ENCODE measurements around the gene KIFBP. TPM values are rescaled to one million over a fixed set of nuclear protein-coding genes. Genes with fewer than 3 reads are reported as not detected.

The KIFBP gene
- total and polyA plus RNA-seq, 2 of the 13 experiments (the other 11 are each of a cell fraction or from before 2014, with no cell fraction given) = 13.0 to 21.9 TPM

- TF ChIP-seq, protein P1, sequence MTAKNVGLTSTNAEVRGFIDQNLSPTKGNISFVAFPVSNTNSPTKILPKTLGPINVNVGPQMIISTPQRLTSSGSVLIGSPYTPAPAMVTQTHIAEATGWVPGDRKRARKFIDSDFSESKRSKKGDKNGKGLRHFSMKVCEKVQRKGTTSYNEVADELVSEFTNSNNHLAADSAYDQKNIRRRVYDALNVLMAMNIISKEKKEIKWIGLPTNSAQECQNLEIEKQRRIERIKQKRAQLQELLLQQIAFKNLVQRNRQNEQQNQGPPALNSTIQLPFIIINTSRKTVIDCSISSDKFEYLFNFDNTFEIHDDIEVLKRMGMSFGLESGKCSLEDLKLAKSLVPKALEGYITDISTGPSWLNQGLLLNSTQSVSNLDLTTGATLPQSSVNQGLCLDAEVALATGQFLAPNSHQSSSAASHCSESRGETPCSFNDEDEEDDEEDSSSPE (CRISPR knock-in tag; IDR thresholded peaks at IDR 0.05) = peak; percentile 94
- no peak for TF ChIP-seq HHEX (CRISPR knock-in tag; IDR thresholded peaks at IDR 0.05)
- no peak for TF ChIP-seq MBNL3 (CRISPR knock-in tag; conservative IDR thresholded peaks at IDR 0.05)
- peak; percentile 62 for TF ChIP-seq ZNF274 (CRISPR knock-in tag; IDR thresholded peaks at IDR 0.05)
- TF ChIP-seq TBP (CRISPR knock-in tag; IDR thresholded peaks at IDR 0.05) = no peak
- TF ChIP-seq ZBTB1 (CRISPR knock-in tag; IDR thresholded peaks at IDR 0.05; ENCODE audit: borderline replicate concordance) = no peak
- TF ChIP-seq, protein P2, sequence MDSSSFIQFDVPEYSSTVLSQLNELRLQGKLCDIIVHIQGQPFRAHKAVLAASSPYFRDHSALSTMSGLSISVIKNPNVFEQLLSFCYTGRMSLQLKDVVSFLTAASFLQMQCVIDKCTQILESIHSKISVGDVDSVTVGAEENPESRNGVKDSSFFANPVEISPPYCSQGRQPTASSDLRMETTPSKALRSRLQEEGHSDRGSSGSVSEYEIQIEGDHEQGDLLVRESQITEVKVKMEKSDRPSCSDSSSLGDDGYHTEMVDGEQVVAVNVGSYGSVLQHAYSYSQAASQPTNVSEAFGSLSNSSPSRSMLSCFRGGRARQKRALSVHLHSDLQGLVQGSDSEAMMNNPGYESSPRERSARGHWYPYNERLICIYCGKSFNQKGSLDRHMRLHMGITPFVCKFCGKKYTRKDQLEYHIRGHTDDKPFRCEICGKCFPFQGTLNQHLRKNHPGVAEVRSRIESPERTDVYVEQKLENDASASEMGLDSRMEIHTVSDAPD (CRISPR knock-in tag; IDR thresholded peaks at IDR 0.05) = peak; percentile 49; the same call in 1 of the 2 replicates
- TF ChIP-seq SKI (IDR thresholded peaks at IDR 0.05; ENCODE audit: partially characterized antibody) = no peak
- TF ChIP-seq HES4 (CRISPR knock-in tag; IDR thresholded peaks at IDR 0.05; ENCODE audit: borderline replicate concordance) = peak; percentile 91
- TF ChIP-seq ONECUT2 (CRISPR knock-in tag; IDR thresholded peaks at IDR 0.05) = no peak
- TF ChIP-seq CBFB (CRISPR knock-in tag; IDR thresholded peaks at IDR 0.05) = peak; percentile 62; the same call in 1 of the 2 replicates
- no peak for TF ChIP-seq NFE2L2 (IDR thresholded peaks at IDR 0.05; ENCODE audit: low read length)
- TF ChIP-seq MED13 (CRISPR knock-in tag; IDR thresholded peaks at IDR 0.05) = no peak
- TF ChIP-seq CAMTA2 (CRISPR knock-in tag; IDR thresholded peaks at IDR 0.05; ENCODE audit: borderline replicate concordance) = peak; percentile 87
- no peak for TF ChIP-seq SMC3 (IDR thresholded peaks at IDR 0.05; ENCODE audit: low read length)
- no peak for TF ChIP-seq ZNF589 (CRISPR knock-in tag; conservative IDR thresholded peaks at IDR 0.05)
- 0 out of 2 replicates have a peak, but pooled peaks have one; percentile 53 for TF ChIP-seq SMAD3 (CRISPR knock-in tag; IDR thresholded peaks at IDR 0.05)
- peak; percentile 16; the same call in 1 of the 2 replicates for TF ChIP-seq ZNF331 (CRISPR knock-in tag; IDR thresholded peaks at IDR 0.05)
- TF ChIP-seq FOXA1 (IDR thresholded peaks at IDR 0.05) = no peak
- TF ChIP-seq FOXA1 (CRISPR knock-in tag; IDR thresholded peaks at IDR 0.05) = 0 out of 2 replicates have a peak, but pooled peaks have one; percentile 4
- no peak for TF ChIP-seq EZH2 (conservative IDR thresholded peaks at IDR 0.05; ENCODE audit: low read depth, low read length)
- no peak for TF ChIP-seq ZNF644 (CRISPR knock-in tag; IDR thresholded peaks at IDR 0.05; ENCODE audit: low read depth)
- TF ChIP-seq ZSCAN22 (CRISPR knock-in tag; IDR thresholded peaks at IDR 0.05) = no peak
- TF ChIP-seq ZNF251 (CRISPR knock-in tag; IDR thresholded peaks at IDR 0.05) = no peak
- TF ChIP-seq SOX13 (IDR thresholded peaks at IDR 0.05) = no peak
- peak in 1 of 2 experiments; percentile 90; a peak in 2 of 4 replicates for TF ChIP-seq SOX13 (CRISPR knock-in tag; conservative IDR thresholded peaks at IDR 0.05 in 1 of 2, IDR thresholded peaks at IDR 0.05 in 1 of 2)
- peak; percentile 66; the same call in 1 of the 2 replicates for TF ChIP-seq ARHGAP35 (CRISPR knock-in tag; IDR thresholded peaks at IDR 0.05; ENCODE audit: borderline replicate concordance)
- TF ChIP-seq ZNF33A (CRISPR knock-in tag; IDR thresholded peaks at IDR 0.05; ENCODE audit: borderline replicate concordance) = no peak
Observed at GRCh38 chr10:68988530-68989316, at the start of gene KIFBP (continued).
